H9 (cell line): ENCODE data around the gene FARS2. TPM values are rescaled to one million over a fixed set of nuclear protein-coding genes. Genes with fewer than 3 reads are reported as not detected.

Source experiments
- DNase-seq: peaks from one replicate; pipeline ENCODE4 v3.0.0-alpha.2; 2017
- H2AFZ ChIP-seq: one replicate; pipeline ENCODE4 v1.6.1; 2013; ENCODE audit warnings: mild to moderate bottlenecking, low read length, control low read depth, moderate library complexity
- H2AK5ac ChIP-seq: 2 replicates; pipeline ENCODE4 v1.6.1; 2013; ENCODE audit warnings: low read length, control low read depth, mixed read lengths; ENCODE audit not compliant: insufficient read length
- H2BK120ac ChIP-seq: one replicate; pipeline ENCODE4 v1.6.1; 2013; ENCODE audit warnings: low read depth, mild to moderate bottlenecking, low read length, control low read depth, inconsistent platforms; ENCODE audit not compliant: poor library complexity, severe bottlenecking
- H2BK12ac ChIP-seq: 2 replicates; pipeline ENCODE4 v1.6.1; 2013; ENCODE audit warnings: low read length, control low read depth, mixed read lengths, low read depth; ENCODE audit not compliant: insufficient read length
- H2BK15ac ChIP-seq: 2 replicates; pipeline ENCODE4 v1.6.1; 2013; ENCODE audit warnings: low read depth, low read length, control low read depth
- H2BK20ac ChIP-seq: one replicate; pipeline ENCODE4 v1.6.1; 2013; ENCODE audit warnings: low read depth, mild to moderate bottlenecking, low read length, control low read depth, inconsistent platforms; ENCODE audit not compliant: poor library complexity, severe bottlenecking
- H2BK5ac ChIP-seq: 2 replicates; pipeline ENCODE4 v1.6.1; 2013; ENCODE audit warnings: low read length, control low read depth, mixed read lengths; ENCODE audit not compliant: insufficient read length
- H3K14ac ChIP-seq: 2 replicates; pipeline ENCODE4 v1.6.1; 2013; ENCODE audit warnings: low read length, control low read depth; ENCODE audit not compliant: insufficient read depth
- H3K18ac ChIP-seq: 2 replicates; pipeline ENCODE4 v1.6.1; 2013; ENCODE audit warnings: low read depth, mild to moderate bottlenecking, mixed read lengths, low read length, control low read depth; ENCODE audit not compliant: insufficient read length
- H3K23ac ChIP-seq: 2 replicates; pipeline ENCODE4 v1.6.1; 2013; ENCODE audit warnings: low read length, control low read depth, mixed read lengths, low read depth; ENCODE audit not compliant: insufficient read length
- H3K23me2 ChIP-seq: 2 replicates; pipeline ENCODE4 v1.6.1; 2013; ENCODE audit warnings: low read depth, mild to moderate bottlenecking, mixed read lengths, low read length, control low read depth; ENCODE audit not compliant: insufficient read length, poor library complexity, severe bottlenecking
- H3K27ac ChIP-seq: 2 replicates; pipeline ENCODE4 v1.5.1; 2013; ENCODE audit warnings: low read length, control low read depth, mixed read lengths, low read depth; ENCODE audit not compliant: insufficient read length
- H3K27me3 ChIP-seq: 2 replicates; pipeline ENCODE4 v1.6.1; 2013; ENCODE audit warnings: low read length, control low read depth, inconsistent platforms; ENCODE audit not compliant: insufficient read depth
- H3K4ac ChIP-seq: 2 replicates; pipeline ENCODE4 v1.6.1; 2013; ENCODE audit warnings: low read depth, mild to moderate bottlenecking, control low read depth, inconsistent platforms, low read length, moderate library complexity
- H3K4me1 ChIP-seq: 2 replicates; pipeline ENCODE4 v1.6.1; 2013; ENCODE audit warnings: low read length, control low read depth, inconsistent platforms; ENCODE audit not compliant: insufficient read depth
- H3K4me2 ChIP-seq: 2 replicates; pipeline ENCODE4 v1.6.1; 2013; ENCODE audit warnings: low read length, control low read depth, mixed read lengths; ENCODE audit not compliant: insufficient read length, insufficient read depth
- H3K56ac ChIP-seq: 2 replicates; pipeline ENCODE4 v1.6.1; 2013; ENCODE audit warnings: low read depth, mild to moderate bottlenecking, mixed read lengths, low read length, control low read depth; ENCODE audit not compliant: insufficient read length
- H3K79me1 ChIP-seq: 2 replicates; pipeline ENCODE4 v1.6.1; 2013; ENCODE audit warnings: low read depth, mild to moderate bottlenecking, moderate library complexity, low read length, control low read depth, inconsistent platforms; ENCODE audit not compliant: insufficient read depth, poor library complexity, severe bottlenecking
- H3K79me2 ChIP-seq: 2 replicates; pipeline ENCODE4 v1.6.1; 2013; ENCODE audit warnings: low read length, control low read depth, inconsistent platforms; ENCODE audit not compliant: insufficient read depth
- H3K9ac ChIP-seq: 2 replicates; pipeline ENCODE4 v1.6.1; 2013; ENCODE audit warnings: low read length, control low read depth, mixed read lengths; ENCODE audit not compliant: insufficient read length; ENCODE audit errors: extremely low read depth
- H3K9me3 ChIP-seq: one replicate; pipeline ENCODE4 v1.6.1; 2013; ENCODE audit warnings: low read depth, low read length, inconsistent platforms; ENCODE audit not compliant: control insufficient read depth
- H3T11ph ChIP-seq: one replicate; pipeline ENCODE4 v1.6.1; 2013; ENCODE audit warnings: mild to moderate bottlenecking, low read length, control low read depth, inconsistent platforms
- H4K20me1 ChIP-seq: one replicate; pipeline ENCODE4 v1.6.1; 2013; ENCODE audit not compliant: control insufficient read depth, insufficient read length, insufficient read depth
- H4K5ac ChIP-seq: 2 replicates; pipeline ENCODE4 v1.6.1; 2013; ENCODE audit warnings: low read depth, mild to moderate bottlenecking, mixed read lengths, low read length, control low read depth; ENCODE audit not compliant: insufficient read length
- H4K8ac ChIP-seq: replicated peaks from 2 replicates; pipeline ENCODE4 v1.6.1; 2013; ENCODE audit warnings: low read length, control low read depth, mixed read lengths, low read depth; ENCODE audit not compliant: insufficient read length
- H4K91ac ChIP-seq: 2 replicates; pipeline ENCODE4 v1.6.1; 2013; ENCODE audit warnings: low read depth, mild to moderate bottlenecking, moderate library complexity, mixed read lengths, low read length, control low read depth; ENCODE audit not compliant: insufficient read length
- H3K27ac Mint-ChIP-seq, 3 experiments: 2 replicates in 2 of 3; 3 replicates in 1 of 3; pipeline ENCODE4 v1.8.0; 2020 to 2021; ENCODE audit warnings: mixed read lengths in 3 of 3, mild to moderate bottlenecking in 1 of 3, moderate library complexity in 1 of 3
- H3K27me3 Mint-ChIP-seq: 2 replicates; pipeline ENCODE4 v1.8.0; 2021; ENCODE audit warnings: low read depth, mild to moderate bottlenecking, moderate library complexity, mixed read lengths
- H3K36me3 Mint-ChIP-seq, 3 experiments: 2 replicates in 2 of 3; 3 replicates in 1 of 3; pipeline ENCODE4 v1.8.0; 2020 to 2021; ENCODE audit warnings: low read depth in 3 of 3, mixed read lengths in 3 of 3; ENCODE audit not compliant: insufficient read depth in 1 of 3
- H3K4me1 Mint-ChIP-seq, 2 experiments: 2 replicates each; pipeline ENCODE4 v1.8.0; 2020; ENCODE audit warnings: mixed read lengths in 2 of 2
- H3K4me3 Mint-ChIP-seq, 2 experiments: 2 replicates in 1 of 2; 3 replicates in 1 of 2; pipeline ENCODE4 v1.8.0; 2020 to 2021; ENCODE audit warnings: mild to moderate bottlenecking in 2 of 2, mixed read lengths in 2 of 2, moderate library complexity in 1 of 2
- H3K9me3 Mint-ChIP-seq, 2 experiments: 2 replicates in 1 of 2; 3 replicates in 1 of 2; pipeline ENCODE4 v1.8.0; 2020; ENCODE audit warnings: mild to moderate bottlenecking in 2 of 2, mixed read lengths in 2 of 2, moderate library complexity in 1 of 2
- WGBS: extraction: QIAGEN DNeasy Blood & Tissue Kit; methylation state at CpG from one replicate; pipeline ENCODE4 v1.1.7; 2013; ENCODE audit warnings: missing lambda C conversion rate, low lambda C conversion rate, mixed read lengths; ENCODE audit not compliant: insufficient read length; ENCODE audit errors: extremely low coverage; 5-methylcytosine and 5-hydroxymethylcytosine counted together
- total RNA-seq: library from RNA; stranded (reverse); gene quantifications from 2 replicates; pipeline ENCODE4 v1.2.1, GENCODE V29; 2021
- TF ChIP-seq, protein P1 (sequence below): fragments of 200-600 bp; sonication (generic); conservative IDR thresholded peaks from 3 replicates; pipeline ENCODE4 v1.8.0; 2021; ENCODE audit warnings: antibody characterized with exemption, mild to moderate bottlenecking

Gene FARS2
- total RNA-seq, 1 experiment from 2014 or later: 8.5 TPM

DNA sequence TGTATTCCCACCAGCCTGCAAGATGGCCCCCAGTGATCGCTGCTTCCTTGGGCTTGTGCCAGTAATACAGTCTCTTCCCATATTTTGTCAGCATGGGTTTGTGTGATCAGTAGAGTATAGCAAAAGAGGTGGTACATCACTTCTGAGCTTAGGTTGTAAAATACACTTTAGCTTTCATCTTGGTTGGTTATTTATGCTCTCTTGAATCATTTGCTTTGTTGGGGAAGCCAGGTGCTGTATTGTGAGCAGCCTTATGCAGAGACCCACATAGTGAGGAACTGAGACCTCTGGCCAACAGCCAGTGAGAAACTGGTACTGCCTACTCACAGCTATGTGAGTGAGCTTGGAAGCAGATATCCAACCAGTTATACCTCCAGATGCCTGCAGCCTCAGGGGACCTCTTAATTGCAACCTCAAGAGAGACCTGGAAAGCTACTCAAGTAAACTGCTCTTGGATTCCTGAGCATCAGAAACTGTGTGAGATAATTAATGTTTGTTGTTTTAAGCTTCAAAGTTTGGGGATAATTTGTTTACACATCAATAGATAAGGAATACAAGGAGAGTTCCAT lies 229.3 kb downstream of the FARS2 start:
- Histone ChIP-seq H4K8ac (no peak overlapping the region), H3K79me1 (no peaks in the 10 kb centered on the region), H3K9me3 (no peaks in the 10 kb centered on the region), H3K27ac (no peak overlapping the region), H3T11ph (no peak overlapping the region), H3K9ac (no peak overlapping the region), H4K5ac (no peak overlapping the region), H3K23me2 (no peaks in the 10 kb centered on the region), H2BK12ac (no peak overlapping the region), H3K79me2 (no peaks in the 10 kb centered on the region), H4K20me1 (no peaks in the 10 kb centered on the region), H2BK20ac (no peak overlapping the region), H3K14ac (no peak overlapping the region), H2BK15ac (no peak overlapping the region), H3K4me1 (no peaks in the 10 kb centered on the region), H2AFZ (no peak overlapping the region), H2AK5ac (no peak overlapping the region), H3K4ac (no peak overlapping the region), H3K18ac (no peak overlapping the region), H2BK120ac (no peak overlapping the region), H2BK5ac (no peak overlapping the region), H3K56ac (no peak overlapping the region), H4K91ac (no peak overlapping the region), H3K4me2 (no peak overlapping the region), H3K27me3 (no peaks in the 10 kb centered on the region), H3K23ac (no peak overlapping the region)
- H3K27ac Mint-ChIP-seq: no peak overlapping the region
- no peaks in the 10 kb centered on the region for H3K36me3 Mint-ChIP-seq
- no peaks in the 10 kb centered on the region for H3K27me3 Mint-ChIP-seq
- TF ChIP-seq, protein P1, sequence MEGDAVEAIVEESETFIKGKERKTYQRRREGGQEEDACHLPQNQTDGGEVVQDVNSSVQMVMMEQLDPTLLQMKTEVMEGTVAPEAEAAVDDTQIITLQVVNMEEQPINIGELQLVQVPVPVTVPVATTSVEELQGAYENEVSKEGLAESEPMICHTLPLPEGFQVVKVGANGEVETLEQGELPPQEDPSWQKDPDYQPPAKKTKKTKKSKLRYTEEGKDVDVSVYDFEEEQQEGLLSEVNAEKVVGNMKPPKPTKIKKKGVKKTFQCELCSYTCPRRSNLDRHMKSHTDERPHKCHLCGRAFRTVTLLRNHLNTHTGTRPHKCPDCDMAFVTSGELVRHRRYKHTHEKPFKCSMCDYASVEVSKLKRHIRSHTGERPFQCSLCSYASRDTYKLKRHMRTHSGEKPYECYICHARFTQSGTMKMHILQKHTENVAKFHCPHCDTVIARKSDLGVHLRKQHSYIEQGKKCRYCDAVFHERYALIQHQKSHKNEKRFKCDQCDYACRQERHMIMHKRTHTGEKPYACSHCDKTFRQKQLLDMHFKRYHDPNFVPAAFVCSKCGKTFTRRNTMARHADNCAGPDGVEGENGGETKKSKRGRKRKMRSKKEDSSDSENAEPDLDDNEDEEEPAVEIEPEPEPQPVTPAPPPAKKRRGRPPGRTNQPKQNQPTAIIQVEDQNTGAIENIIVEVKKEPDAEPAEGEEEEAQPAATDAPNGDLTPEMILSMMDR: no peak
- no peaks in the 10 kb centered on the region for H3K9me3 Mint-ChIP-seq
- WGBS: no CpG with 5 or more reads among the region's 1 CpG
- no peak overlapping the region for H3K4me3 Mint-ChIP-seq
- no peaks in the 10 kb centered on the region for H3K4me1 Mint-ChIP-seq
- no peak for DNase-seq
